ENCODE results near the gene MAP2K2. TPM values are rescaled to one million over a fixed set of nuclear protein-coding genes. Genes with fewer than 3 reads are reported as not detected.

MAP2K2 gene
- total and polyA plus RNA-seq, 9 of the 15 experiments (the other 6 are each of a cell fraction or from before 2014, with no cell fraction given), result 1.0 to 151 (median 58.3) TPM

DNA sequence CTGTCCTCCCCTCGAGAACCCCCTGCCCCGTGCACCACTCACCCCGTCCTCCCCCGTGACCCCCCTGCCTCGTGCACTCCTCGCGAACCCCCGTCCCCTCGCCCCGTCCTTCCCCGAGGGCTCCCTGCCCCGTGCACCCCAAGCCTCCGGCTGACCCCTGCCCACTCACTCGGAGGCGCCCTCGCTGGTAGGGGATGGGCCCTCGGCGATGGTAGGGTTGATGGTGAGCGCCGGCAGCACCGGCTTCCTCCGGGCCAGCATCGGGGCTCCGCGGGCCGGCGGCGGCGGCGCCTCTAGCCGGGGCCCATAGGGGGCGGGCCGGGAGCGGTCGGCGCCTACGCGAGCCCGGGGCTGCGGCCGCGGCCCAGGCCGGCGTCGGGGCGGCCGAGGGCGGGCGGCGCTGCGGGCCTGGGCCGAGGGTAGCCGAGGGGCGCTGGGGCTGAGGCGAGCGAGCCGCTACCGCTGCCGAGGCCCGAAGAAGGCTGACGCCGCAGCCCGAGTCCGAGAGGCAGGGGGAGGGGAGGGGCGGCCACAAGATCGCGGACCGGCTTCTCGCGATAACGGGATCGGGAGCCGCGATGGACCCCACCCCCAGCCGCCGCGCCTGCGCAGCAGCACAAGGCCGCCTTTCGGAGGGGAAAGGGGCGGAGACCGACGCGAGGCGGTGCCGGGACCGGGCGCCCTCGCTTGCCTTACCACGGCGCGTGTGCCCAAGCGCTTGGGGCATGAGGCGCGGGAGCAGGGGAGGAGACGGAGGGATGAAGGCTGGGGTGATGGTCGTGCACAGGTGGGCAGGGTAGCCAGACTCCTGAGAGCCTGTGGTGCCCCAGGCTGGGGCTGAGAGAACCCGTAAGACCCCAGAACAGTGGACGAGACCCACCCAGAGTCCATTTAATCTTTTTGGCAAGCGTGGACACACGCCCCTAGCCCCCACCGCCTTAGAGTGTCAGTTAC is at the start of gene MAP2K2 (continued):
- TF ChIP-seq ZFX (CRISPR knock-in tag; IDR thresholded peaks at IDR 0.05) (peak; percentile 93), MYNN (IDR thresholded peaks at IDR 0.05) (peak; percentile 57; the same call in 1 of the 2 replicates), MYNN (CRISPR knock-in tag; IDR thresholded peaks at IDR 0.05) (no peak), ASH1L (IDR thresholded peaks at IDR 0.05; ENCODE audit: borderline replicate concordance, low read depth, partially characterized antibody) (no peak), YY1 (IDR thresholded peaks at IDR 0.05; ENCODE audit: borderline replicate concordance in 1 of 3, control insufficient read depth in 1 of 3, extremely low read depth in 1 of 3, insufficient read depth in 3 of 3, insufficient read length in 1 of 3, insufficient replicate concordance in 2 of 3, low read depth in 1 of 3, low read length in 2 of 3) (peak in 2 of 3 experiments; percentile 16 to 50), SNIP1 (IDR thresholded peaks at IDR 0.05; ENCODE audit: low read depth) (no peak), CHD4 (IDR thresholded peaks at IDR 0.05; ENCODE audit: insufficient read depth, insufficient replicate concordance, low read depth, low read length, poor library complexity, severe bottlenecking) (no peak), PYGO2 (tag; IDR thresholded peaks at IDR 0.05) (no peak), NR2F6 (CRISPR knock-in tag; IDR thresholded peaks at IDR 0.05) (no peak), SOX6 (IDR thresholded peaks at IDR 0.05) (no peak), RB1 (IDR thresholded peaks at IDR 0.05; ENCODE audit: low read depth) (peak; percentile 61; the same call in 1 of the 2 replicates), POLR2G (IDR thresholded peaks at IDR 0.05; ENCODE audit: low read depth, low read length) (peak; percentile 92), BDP1 (IDR thresholded peaks at IDR 0.05; ENCODE audit: insufficient read depth, insufficient read length) (no peak), TARDBP (IDR thresholded peaks at IDR 0.05) (no peak), ZNF551 (CRISPR knock-in tag; IDR thresholded peaks at IDR 0.05) (no peak), FOXK2 (conservative IDR thresholded peaks at IDR 0.05 in 1 of 2, IDR thresholded peaks at IDR 0.05 in 1 of 2; ENCODE audit: low read depth in 2 of 2) (no peak), ELF4 (CRISPR knock-in tag; IDR thresholded peaks at IDR 0.05) (no peak)
- TF ChIP-seq, protein P1, sequence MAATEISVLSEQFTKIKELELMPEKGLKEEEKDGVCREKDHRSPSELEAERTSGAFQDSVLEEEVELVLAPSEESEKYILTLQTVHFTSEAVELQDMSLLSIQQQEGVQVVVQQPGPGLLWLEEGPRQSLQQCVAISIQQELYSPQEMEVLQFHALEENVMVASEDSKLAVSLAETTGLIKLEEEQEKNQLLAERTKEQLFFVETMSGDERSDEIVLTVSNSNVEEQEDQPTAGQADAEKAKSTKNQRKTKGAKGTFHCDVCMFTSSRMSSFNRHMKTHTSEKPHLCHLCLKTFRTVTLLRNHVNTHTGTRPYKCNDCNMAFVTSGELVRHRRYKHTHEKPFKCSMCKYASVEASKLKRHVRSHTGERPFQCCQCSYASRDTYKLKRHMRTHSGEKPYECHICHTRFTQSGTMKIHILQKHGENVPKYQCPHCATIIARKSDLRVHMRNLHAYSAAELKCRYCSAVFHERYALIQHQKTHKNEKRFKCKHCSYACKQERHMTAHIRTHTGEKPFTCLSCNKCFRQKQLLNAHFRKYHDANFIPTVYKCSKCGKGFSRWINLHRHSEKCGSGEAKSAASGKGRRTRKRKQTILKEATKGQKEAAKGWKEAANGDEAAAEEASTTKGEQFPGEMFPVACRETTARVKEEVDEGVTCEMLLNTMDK (IDR thresholded peaks at IDR 0.05; ENCODE audit: borderline replicate concordance, insufficient read depth, low read depth, low read length, poor library complexity, severe bottlenecking), result peak; percentile 66
- TF ChIP-seq, protein P2, sequence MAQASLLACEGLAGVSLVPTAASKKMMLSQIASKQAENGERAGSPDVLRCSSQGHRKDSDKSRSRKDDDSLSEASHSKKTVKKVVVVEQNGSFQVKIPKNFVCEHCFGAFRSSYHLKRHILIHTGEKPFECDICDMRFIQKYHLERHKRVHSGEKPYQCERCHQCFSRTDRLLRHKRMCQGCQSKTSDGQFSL (CRISPR knock-in tag; IDR thresholded peaks at IDR 0.05), result no peak
- TF ChIP-seq, protein P2 (tag; IDR thresholded peaks at IDR 0.05), result no peak
- TF ChIP-seq, protein P3, sequence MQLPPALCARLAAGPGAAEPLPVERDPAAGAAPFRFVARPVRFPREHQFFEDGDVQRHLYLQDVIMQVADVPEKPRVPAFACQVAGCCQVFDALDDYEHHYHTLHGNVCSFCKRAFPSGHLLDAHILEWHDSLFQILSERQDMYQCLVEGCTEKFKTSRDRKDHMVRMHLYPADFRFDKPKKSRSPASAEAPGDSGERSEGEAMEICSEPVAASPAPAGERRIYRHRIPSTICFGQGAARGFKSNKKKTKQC (CRISPR knock-in tag; IDR thresholded peaks at IDR 0.05), result no peak; the same call in 1 of the 2 replicates
- TF ChIP-seq, protein P4, sequence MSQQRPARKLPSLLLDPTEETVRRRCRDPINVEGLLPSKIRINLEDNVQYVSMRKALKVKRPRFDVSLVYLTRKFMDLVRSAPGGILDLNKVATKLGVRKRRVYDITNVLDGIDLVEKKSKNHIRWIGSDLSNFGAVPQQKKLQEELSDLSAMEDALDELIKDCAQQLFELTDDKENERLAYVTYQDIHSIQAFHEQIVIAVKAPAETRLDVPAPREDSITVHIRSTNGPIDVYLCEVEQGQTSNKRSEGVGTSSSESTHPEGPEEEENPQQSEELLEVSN (IDR thresholded peaks at IDR 0.05; ENCODE audit: borderline replicate concordance in 1 of 2, extremely low read depth in 1 of 2, insufficient read depth in 1 of 2, insufficient read length in 1 of 2, low read depth in 1 of 2, low read length in 1 of 2, poor library complexity in 1 of 2, severe bottlenecking in 1 of 2), result peak; percentile 81 to 92
